Measurements from ENCODE around the gene DTYMK.

DNA sequence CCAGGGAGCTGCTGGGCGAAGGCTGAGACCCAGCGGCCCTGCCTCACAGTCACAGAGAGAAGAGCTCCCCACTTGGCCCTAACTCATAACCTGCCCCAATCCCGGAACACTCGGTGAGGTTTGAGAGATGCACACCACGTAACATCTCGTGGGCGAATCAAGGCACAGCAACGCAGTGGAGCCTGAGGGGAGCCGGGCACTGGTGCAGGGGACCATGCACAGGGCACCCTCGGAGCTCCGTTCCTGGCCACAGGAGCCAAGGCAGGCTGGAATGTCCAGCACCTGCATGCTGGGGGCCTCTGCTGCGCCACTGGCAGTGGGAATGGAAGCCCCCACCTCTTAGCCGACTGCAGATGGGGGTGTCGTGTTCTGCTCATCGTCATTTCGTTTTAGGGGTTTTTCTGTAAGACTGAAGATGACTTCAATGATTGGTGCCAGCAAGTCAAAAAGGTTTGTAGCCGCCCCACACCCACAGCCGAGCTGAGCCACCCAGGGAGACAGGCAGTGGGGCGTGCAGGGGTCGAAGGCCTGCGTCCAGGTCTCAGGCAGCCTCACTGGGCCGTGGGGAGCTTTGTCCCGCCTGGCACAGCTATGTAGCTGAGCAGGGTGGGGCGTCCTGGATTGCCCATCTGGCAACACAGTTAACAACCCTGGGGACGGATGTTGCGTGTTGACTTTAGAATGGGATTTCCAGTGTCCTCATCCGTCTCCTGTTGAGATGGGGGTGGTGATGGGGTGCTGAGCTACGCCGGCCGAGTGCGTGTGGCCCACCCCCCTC, 16.1 kb downstream of the DTYMK start:
- no peak for TF ChIP-seq POLR2AphosphoS5 (IDR thresholded peaks at IDR 0.05)
- no peak for TF ChIP-seq POLR2A (IDR thresholded peaks at IDR 0.05)
- TF ChIP-seq, protein P1, sequence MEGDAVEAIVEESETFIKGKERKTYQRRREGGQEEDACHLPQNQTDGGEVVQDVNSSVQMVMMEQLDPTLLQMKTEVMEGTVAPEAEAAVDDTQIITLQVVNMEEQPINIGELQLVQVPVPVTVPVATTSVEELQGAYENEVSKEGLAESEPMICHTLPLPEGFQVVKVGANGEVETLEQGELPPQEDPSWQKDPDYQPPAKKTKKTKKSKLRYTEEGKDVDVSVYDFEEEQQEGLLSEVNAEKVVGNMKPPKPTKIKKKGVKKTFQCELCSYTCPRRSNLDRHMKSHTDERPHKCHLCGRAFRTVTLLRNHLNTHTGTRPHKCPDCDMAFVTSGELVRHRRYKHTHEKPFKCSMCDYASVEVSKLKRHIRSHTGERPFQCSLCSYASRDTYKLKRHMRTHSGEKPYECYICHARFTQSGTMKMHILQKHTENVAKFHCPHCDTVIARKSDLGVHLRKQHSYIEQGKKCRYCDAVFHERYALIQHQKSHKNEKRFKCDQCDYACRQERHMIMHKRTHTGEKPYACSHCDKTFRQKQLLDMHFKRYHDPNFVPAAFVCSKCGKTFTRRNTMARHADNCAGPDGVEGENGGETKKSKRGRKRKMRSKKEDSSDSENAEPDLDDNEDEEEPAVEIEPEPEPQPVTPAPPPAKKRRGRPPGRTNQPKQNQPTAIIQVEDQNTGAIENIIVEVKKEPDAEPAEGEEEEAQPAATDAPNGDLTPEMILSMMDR (IDR thresholded peaks at IDR 0.05), result no peak
- no peak for TF ChIP-seq EP300 (IDR thresholded peaks at IDR 0.05)

All from upper lobe of left lung (tissue), 4 donors.